Caki2 (cell line): ENCODE data around the gene NRG3. TPM values are rescaled to one million over a fixed set of nuclear protein-coding genes. Genes with fewer than 3 reads are reported as not detected.

ENCODE experiments used
- DNase-seq: peaks from one replicate; pipeline ENCODE4 v3.0.0-alpha.2; 2015; ENCODE audit warnings: low read depth
- in situ Hi-C: cut with HindIII; loops from 2 replicates; pipeline ENCODE4 v1.10.0; 2016; ENCODE audit warnings: low sequenced_read_pairs, low pct_unique_long_range_greater_than_20kb, mixed read lengths
- total RNA-seq: library from RNA; depleted of rRNA; stranded (reverse); fragments of >200 nt; shearing (Covaris generic); gene quantifications from 2 replicates; pipeline ENCODE4 v1.2.3, GENCODE V29; 2014; ENCODE audit warnings: low replicate concordance

Gene NRG3
- total RNA-seq, 1 experiment from 2014 or later, result 0.95 TPM

DNA sequence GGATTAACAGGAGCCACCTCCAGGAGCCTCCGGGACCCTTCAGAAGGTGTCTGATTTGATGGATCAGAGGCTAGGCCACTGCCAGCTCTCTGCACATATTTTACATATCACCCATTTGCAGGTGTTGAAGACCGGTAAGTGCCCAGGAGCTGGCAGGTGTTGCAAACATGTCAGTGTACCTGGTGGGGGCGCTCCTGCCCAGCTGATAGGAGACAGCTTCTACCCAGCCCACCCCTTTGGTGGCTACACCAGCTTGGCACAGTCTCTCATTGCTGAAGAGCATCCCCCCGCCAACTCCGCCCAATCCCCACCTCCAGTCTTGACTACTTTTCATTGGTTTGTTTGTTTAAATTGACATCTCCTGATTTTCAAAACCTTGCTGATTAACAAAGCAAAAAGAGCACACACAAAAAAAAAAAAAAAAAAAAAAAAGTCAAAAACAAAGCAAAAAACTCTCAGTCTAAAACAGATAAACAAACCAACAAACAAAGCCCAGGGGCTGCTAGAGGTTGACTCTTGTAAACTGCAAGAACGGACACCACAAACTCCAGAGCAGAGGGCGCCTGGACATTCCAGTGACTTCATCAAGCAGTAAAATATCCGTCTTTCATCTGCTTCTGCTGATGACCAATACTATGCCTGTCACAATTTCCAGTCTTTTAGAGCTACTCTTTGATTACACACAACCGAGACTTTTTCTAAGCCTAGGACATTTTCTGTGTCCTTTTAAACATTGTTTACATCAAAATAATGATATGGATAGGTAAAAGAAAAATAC lies 275.3 kb downstream of the NRG3 start:
- DNase-seq, result no peak
- in situ Hi-C loops, result no loop called here

DNA sequence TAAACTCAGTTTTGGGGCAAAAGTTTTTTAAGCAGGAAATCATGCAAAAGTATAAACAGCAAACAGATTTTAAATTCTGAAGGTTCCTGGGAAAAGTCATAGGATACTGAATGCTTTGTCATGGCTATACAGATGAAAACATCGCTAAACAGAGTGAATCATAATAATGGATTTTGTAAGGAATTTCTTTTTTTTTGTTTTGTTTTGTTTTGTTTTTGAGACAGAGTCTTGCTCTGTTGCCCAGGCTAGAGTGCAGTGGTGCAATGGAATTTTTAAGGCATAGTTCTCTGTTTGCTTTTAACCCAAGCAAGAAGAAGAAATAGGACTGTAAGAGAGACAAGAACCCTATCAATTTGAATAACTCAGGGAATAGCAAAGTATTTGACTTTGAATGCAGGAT lies 285.3 kb downstream of the NRG3 start:
- in situ Hi-C loops, result no loop called here
- peak; percentile 53 for DNase-seq

DNA sequence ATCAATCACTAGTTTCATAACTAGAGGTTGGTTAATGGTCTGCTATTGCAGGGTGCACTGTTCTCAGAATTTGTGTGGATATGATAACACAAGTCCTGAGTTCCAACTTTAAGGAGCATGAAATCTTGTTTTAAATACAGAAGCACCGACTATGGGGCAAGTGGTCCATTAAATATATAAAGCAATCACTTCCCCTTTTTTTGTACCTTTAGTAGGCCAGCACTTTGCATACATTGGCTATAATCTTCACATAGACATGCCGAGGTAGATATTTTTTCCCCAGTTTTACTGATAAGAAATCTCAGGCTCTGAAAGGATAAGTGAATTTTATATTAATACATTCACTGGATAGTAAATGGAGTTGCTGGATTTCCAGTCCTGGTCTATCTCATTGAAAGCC lies 286.3 kb downstream of the NRG3 start:
- in situ Hi-C loops, result no loop called here
- DNase-seq, result no peak

DNA sequence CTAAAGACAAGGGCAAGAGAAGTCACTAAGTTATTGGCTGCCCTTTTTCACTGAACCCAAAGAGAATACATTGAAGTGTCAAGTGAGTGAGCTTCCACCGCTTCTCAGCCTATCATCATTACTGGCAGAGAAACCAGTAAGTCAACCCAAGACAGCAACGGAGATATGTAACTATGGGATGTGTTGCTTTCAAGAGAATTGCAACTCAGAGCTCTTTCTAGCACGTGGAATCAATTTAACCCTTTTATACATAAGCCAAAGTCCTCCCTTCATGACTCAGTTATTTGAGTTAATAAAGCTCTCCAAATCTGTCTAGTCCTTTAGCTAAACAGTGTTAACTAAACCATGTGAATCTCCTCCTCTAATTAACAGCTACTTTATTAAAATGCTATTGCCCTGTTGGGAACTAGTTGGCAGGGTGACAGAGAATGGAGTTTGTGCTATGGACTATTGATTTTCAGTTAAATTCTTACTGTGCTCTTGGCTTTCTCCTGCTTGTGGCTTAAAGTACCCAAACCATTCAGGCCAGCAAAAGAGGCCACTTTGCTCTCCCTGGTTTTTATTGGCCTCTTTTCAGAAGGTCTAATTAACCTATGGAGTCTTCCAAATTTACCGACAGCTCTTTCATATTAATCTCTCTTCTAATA lies 287.7 kb downstream of the NRG3 start:
- in situ Hi-C loops, result no loop called here
- DNase-seq, result peak; percentile 10

DNA sequence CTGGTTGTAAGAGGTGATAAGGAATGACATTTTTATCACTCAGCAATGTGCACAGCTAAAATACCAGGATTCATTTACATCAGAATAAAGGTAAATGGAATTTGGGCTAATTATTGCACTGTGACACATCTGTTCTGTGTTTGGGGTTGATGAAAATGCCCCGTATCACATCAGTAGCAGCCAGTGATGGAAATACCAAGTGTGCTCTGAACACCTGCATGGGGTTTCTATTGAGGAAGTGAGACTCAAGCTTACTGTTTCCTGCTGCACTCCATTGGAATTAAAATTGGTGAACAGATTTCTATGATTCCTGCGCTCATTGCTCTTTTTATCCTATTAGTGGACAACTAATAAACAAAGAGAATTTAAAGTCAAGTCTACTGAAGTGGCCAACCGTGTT lies 296.9 kb downstream of the NRG3 start:
- in situ Hi-C loops, result no loop called here
- no peak for DNase-seq

DNA sequence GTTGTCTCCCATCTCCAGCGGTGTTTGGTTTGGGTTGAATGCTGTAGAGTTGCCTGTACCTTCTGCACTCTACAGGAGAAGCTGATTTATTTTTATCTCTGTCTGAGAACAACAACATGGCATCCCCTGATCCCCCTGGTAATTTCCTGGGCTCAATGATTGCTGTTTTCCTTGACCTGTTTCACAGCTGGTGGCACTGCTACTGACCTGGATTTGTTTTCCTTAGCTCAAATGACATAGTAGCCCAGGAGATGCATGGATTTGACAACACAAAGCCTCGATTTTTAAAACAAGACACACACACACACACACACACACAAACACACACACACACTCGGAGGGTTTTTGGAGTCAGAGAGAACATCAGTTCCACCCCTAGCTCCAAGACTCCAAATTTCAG lies 301.6 kb downstream of the NRG3 start:
- DNase-seq, result no peak
- in situ Hi-C loops, result no loop called here

DNA sequence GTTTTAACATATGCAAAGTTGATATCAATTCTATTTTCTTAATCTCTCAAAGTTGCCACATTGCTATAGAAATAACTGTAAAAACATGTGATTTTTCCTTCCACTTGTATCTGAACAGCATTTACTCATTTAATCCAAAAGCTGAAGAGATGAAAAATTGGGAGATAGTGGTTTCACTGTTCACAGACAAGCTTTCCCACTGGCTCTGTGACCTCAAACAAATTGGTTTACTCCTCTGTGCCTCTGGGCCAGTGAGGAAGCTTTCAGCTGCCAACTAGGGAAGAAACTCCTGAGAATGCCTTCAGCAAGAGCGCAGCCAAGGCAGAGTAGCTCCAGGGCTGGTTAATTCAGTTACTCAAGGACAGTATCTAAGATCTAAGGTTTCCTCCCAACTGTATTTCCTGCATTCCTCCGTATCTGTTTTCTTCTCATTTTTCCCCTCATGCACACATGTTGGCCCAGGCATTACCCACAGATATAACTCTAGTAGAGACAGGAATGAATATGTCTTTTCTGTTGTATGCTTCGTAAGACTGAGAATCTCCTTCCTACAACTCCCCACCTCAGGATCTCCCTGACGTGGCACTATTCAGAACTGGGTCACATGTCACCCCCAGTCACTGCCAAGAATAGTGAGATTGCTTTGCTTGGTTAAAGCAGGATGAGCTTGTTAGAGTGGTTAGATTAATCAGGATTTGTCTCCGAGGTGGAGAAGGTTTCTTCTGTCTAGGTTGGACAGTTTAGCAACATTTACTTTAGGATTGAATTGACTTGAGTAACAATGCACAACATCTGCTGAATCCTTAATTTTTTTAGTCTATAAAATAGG lies 315.7 kb downstream of the NRG3 start:
- in situ Hi-C loops, result no loop called here

DNA sequence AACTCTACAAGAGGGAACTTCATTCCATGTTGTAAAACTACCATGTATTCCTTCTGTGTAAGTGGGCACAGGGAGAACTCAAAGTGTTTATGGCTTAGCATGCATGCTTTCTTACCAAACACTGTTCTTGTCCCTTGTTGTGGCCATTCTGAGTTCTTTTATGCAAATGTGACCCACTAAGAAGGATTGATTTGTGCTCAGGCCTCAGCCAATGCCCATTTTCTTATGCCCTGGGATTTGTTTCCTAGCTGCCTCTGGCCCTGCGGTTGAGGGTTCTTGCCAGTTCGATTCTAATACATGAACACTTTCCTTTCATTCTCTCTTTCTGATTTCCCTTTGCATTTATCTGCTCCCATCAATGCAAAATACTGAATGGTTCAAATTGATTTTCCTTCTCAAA lies 316.7 kb downstream of the NRG3 start:
- in situ Hi-C loops, result no loop called here
- DNase-seq, result no peak

More for the DNA sequence above, 315.7 kb downstream of the NRG3 start:
- no peak for DNase-seq

DNA sequence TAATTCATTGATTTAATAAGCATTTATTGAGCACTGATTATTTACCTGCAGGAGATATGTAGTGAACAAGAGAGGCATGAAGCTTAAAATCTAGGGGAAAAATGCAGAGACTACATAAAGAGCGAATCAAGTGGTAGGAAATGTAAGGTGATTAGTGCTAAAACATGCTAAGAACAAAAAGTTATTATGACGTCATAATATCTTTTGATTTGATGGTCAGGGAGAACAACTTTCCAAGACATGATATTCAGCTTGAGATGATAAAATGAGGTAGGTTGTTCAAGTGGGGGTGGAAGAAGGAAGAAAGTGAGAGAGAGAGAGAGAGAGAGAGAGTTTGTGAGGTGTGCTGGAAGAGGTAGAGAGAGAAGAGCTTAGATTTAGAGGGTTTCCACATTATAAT lies 317.7 kb downstream of the NRG3 start:
- no peak for DNase-seq
- in situ Hi-C loops, result no loop called here

DNA sequence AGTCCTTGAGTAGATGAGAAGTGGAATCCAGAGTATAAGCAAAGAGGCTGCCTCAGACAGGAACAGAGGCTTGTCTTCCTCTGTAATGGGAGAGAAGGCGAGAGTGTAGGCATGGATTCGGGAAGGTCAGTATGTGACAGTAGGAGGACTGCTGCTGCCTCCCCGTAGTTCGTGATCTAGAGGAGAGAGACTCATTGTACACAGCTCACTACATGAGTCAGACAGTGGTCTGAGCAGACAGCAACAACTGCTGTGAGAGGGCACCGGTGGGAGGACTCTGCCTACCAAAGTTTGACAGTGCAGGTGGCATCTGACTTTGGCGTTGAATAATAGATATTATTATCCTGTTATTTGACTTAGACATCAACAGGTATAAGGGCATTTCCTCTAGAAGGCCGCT lies 319.4 kb downstream of the NRG3 start:
- in situ Hi-C loops, result no loop called here
- no peak for DNase-seq

DNA sequence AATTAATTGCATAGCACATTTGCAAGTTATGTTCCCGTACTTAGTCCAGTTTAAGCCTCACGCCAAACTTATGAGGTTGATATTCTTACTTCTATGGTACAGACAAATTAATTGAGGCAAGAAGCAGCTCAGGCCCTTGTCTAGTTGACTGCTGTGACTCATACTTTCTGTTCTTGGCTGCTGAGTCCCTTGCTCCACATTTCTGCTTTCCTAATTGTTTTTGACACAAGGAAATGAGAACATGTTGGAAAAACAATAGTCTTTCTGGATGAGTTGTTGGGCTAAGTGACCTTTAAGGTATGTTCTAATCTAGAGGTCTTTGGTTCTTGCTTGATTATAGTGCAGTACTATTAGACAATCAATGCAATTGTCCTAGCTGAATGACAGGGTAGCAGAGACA lies 331.8 kb downstream of the NRG3 start:
- DNase-seq, result peak; percentile 26
- in situ Hi-C loops, result no loop called here

DNA sequence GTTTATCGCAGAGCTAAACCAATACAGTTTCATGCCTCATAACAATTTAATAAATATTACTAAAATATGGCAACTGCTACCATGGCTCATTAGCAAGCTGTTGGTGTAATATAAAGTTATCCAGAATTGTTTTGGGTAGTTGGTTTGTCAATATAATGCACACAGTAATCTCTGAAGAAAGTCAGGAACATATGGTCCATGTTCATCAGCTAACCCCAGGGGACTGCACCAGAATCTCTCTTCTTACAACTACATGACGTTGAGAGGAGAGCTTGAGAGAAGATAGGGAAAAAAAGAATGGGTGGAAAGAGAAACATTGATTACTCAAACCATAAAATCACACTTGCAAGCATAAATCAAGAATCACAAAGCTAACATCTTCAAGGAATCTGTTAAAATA lies 333.7 kb downstream of the NRG3 start:
- no peak for DNase-seq
- in situ Hi-C loops, result no loop called here

DNA sequence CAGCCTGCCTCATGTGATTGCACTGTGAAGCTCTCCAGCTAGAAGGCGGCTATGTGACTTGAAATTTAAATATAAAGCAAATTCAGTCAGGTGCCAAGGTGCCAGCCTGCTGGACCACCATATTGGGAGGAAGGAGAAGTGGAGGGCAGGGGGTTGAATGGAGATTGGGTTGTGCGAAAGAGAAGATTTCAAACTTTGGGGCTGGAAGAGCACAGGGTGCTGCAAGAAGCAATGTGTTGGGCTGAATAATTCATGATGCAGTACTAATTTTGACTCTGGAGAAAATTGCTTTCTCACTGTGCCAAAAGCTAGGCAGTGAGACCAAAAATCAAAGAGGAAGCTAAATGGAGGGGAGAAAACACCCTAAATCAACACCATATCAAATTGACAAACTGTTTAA lies 335.3 kb downstream of the NRG3 start:
- in situ Hi-C loops, result no loop called here
- DNase-seq, result no peak

DNA sequence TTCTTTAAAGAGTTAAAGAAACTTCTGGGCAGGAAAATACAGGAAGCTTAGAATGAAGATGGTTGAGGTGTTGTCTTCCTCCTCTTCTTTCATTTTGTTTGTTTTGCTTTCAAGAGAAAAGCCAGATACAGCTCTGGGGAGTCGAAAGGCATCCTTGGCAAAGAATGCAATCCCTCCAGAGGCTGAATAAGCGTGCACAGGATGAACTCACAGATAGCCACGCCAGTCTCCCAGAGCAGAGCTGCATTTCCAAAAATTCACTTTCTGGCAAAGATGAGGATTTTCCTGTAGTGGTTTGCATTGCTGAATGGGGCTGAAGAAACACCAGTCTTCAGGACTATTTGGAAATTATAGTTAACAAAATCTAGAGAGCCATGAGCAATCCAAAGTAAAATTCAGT lies 336.4 kb downstream of the NRG3 start:
- in situ Hi-C loops, result no loop called here

DNA sequence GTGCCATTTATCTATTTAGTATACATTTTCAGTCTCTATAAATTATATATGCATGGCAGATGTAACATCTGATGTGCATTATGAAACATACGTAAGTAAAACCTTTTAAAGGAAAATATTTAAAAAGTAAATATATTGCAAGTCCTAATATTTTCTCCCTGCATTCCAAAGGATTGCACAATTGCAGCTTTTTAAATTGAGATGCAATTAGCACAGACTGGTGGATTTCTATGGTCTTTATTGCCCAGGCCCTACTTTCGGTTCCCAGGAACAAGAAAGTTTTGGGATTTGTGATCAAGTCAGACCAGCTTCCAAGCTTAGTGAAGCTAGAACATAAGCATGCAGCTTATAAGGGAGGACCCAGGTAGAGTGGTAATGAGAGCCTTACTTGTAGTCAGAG lies 337.8 kb downstream of the NRG3 start:
- in situ Hi-C loops, result no loop called here
- no peak for DNase-seq

More for the DNA sequence above, 336.4 kb downstream of the NRG3 start:
- DNase-seq, result no peak

DNA sequence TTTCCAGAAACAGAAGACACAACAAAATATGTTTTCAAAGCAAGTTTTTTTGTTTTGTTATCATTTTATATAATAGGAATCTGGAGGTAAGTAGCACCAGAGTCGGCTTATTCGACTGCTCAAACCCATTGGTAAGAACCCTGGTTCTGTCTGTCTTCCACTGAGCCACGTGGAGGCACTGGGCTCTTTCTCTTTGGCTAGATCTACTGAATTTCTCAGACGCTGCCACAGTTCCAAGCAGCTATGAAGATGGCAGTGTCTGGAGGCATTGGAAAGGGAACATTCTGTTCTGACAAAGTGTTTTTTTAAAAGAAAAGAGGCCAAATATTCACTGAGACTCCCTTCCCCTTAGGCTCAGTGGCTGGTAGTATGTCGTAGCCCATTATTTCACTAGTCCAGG lies 338.8 kb downstream of the NRG3 start:
- no peak for DNase-seq
- in situ Hi-C loops, result no loop called here

DNA sequence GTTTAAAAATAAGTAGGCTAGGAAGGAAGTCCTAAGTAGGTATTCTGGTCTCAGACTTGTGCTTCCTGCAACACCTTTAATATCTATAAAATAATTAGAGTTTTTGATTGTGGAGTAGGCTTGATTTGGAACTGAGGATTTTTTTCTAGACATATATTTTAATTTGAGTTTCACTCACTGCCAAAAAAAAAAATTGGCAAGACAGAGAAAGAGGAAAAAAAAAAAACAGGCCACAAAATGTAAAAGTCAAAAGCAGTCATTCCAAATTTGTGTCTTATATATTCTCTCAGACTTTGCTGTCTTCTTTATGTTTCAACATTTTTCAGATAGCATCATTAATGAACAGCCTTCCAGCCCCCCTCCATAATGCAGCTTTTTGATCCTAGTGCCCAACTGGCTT lies 346.1 kb downstream of the NRG3 start:
- in situ Hi-C loops, result no loop called here
- DNase-seq, result no peak

DNA sequence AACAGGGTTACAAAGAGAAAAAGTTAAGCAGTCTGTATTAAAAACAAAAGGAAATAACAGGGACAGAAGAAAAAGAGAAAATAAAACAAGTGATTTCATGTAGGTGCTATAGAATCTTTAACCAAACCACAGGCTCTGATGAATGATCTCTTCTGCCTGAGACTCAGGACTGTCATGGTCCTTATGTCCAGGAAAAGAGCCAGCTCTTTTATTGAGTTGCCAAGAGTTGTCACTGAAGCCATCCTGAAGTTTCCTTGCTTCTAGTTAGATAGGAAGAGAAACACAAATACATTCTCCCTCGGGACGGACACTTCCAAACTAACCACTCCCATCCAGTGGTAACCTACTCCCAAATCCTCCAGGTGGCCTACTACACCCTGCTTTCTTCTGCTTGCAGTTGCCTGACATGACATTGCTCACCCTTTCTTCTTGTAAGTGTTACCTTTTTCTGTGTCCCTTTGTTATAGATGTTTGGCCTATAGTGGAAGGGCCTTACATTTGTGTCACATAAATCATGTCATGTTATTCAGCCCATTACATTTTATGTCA lies 346.7 kb downstream of the NRG3 start:
- DNase-seq, result no peak
- in situ Hi-C loops, result no loop called here

DNA sequence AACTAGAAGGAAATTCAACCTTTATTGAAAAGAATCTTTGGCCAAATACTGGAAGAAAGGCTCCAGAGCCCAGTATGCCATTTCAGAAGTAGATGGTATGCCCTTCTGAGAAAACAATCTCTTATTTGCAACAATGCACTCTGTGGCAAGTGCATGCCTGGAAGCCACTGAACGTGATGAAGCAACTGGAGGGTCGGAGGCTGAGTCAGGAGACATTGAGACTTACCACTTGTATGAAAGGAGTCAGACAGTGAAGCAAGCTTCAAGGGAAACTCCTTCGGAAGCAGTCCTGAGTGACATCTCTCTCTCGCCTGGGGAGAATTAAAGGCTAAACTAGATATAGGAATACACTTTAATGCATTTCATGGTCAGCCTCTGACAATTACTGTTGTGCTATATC lies 353.7 kb downstream of the NRG3 start:
- in situ Hi-C loops, result no loop called here
- no peak for DNase-seq
